ENCODE data around the gene DAPK1. TPM values are rescaled to one million over a fixed set of nuclear protein-coding genes. Genes with fewer than 3 reads are reported as not detected.

The DAPK1 gene
- polyA plus RNA-seq, 1 of the 3 experiments (the other 2 are of a cell fraction) = 0.61 TPM

- no peaks in the 10 kb centered on the region for H3K9me3 ChIP-seq
- H3K27ac ChIP-seq (ENCODE audit: low read depth in 2 of 2, low read length in 1 of 2) = peak overlapping the region in 1 of 2 experiments; percentile 81; a peak in 2 of 4 replicates
- no peaks in the 10 kb centered on the region for H3K36me3 ChIP-seq (replicated peaks in 1 of 2; ENCODE audit: control insufficient read depth in 1 of 2, insufficient read depth in 2 of 2, low read length in 1 of 2)
- ChIA-PET CTCF (interaction anchor here (0.7 to 1.5 kb wide), 3 partner anchors 11 to 91 kb away, joined by 3 to 4 read pairs (median 3); no protein-coding TSS in a partner anchor), POLR2A (interaction anchor here (1.0 kb wide), 1 partner anchor 17 kb away, joined by 6 read pairs; no protein-coding TSS in a partner anchor)
- H3K4me3 ChIP-seq (ENCODE audit: low read depth in 2 of 2, low read length in 1 of 2) = no peak overlapping the region
- H3K9me2 ChIP-seq = no peaks in the 10 kb centered on the region
- no peaks in the 10 kb centered on the region for H3F3A ChIP-seq (replicated peaks; ENCODE audit: insufficient read depth)
- H3K79me2 ChIP-seq (ENCODE audit: insufficient read depth) = no peaks in the 10 kb centered on the region
- H3K4me2 ChIP-seq = no peak overlapping the region
- DNase-seq = peak; percentile 41
- TF ChIP-seq MXI1 (IDR thresholded peaks at IDR 0.05; ENCODE audit: low read depth, low read length) (no peak), CHD2 (IDR thresholded peaks at IDR 0.05; ENCODE audit: low read length, partially characterized antibody) (no peak), ZBTB33 (IDR thresholded peaks at IDR 0.05; ENCODE audit: borderline replicate concordance, low read depth) (no peak), GATA2 (CRISPR knock-in tag; IDR thresholded peaks at IDR 0.05) (peak; percentile 80), RAD21 (IDR thresholded peaks at IDR 0.05; ENCODE audit: low read length) (peak; percentile 38)
- H3K4me1 ChIP-seq (ENCODE audit: control insufficient read depth in 1 of 2, insufficient read depth in 2 of 2, low read depth in 1 of 2, low read length in 1 of 2) = peaks cover 0 to 17% of the 10 kb centered on the region in 2 experiments; a peak in 1 of 4 replicates
- no peak overlapping the region for H3K9ac ChIP-seq
- no peaks in the 10 kb centered on the region for H3K27me3 ChIP-seq (ENCODE audit: insufficient read depth)
- no peak overlapping the region for H2AFZ ChIP-seq (ENCODE audit: low read depth)
- no peaks in the 10 kb centered on the region for H4K20me1 ChIP-seq (ENCODE audit: insufficient read depth)
These were observed 90.7 kb downstream of the DAPK1 start for GRCh38 chr9:87588339-87588738.

- H3K27ac ChIP-seq (ENCODE audit: low read depth in 2 of 2, low read length in 1 of 2) = no peak overlapping the region
- no peaks in the 10 kb centered on the region for H3F3A ChIP-seq (replicated peaks; ENCODE audit: insufficient read depth)
- ChIA-PET POLR2A (no interaction called here), CTCF (interaction anchor here (0.8 kb wide), 1 partner anchor 9 kb away, joined by 3 read pairs; no protein-coding TSS in a partner anchor)
- H3K4me1 ChIP-seq (ENCODE audit: control insufficient read depth in 1 of 2, insufficient read depth in 2 of 2, low read depth in 1 of 2, low read length in 1 of 2) = peaks cover 0 to 20% of the 10 kb centered on the region in 2 experiments; a peak in 1 of 4 replicates
- no peaks in the 10 kb centered on the region for H3K9me2 ChIP-seq
- DNase-seq = no peak
- H3K27me3 ChIP-seq (ENCODE audit: insufficient read depth) = no peaks in the 10 kb centered on the region
- no peak overlapping the region for H3K4me3 ChIP-seq (ENCODE audit: low read depth in 2 of 2, low read length in 1 of 2)
- H3K36me3 ChIP-seq (replicated peaks in 1 of 2; ENCODE audit: control insufficient read depth in 1 of 2, insufficient read depth in 2 of 2, low read length in 1 of 2) = no peaks in the 10 kb centered on the region
- no peak overlapping the region for H3K9ac ChIP-seq
- H2AFZ ChIP-seq (ENCODE audit: low read depth) = no peak overlapping the region
- TF ChIP-seq FOSL2 (IDR thresholded peaks at IDR 0.05; ENCODE audit: borderline replicate concordance, low read depth) (no peak), REST (IDR thresholded peaks at IDR 0.05; ENCODE audit: low read depth, low read length) (no peak), ELF1 (IDR thresholded peaks at IDR 0.05) (no peak), TEAD4 (IDR thresholded peaks at IDR 0.05; ENCODE audit: borderline replicate concordance, insufficient read depth) (no peak), CHD2 (IDR thresholded peaks at IDR 0.05; ENCODE audit: low read length, partially characterized antibody) (no peak), SMC3 (IDR thresholded peaks at IDR 0.05; ENCODE audit: low read depth, low read length) (no peak), CTCF (IDR thresholded peaks at IDR 0.05) (no peak), EP300 (IDR thresholded peaks at IDR 0.05; ENCODE audit: borderline replicate concordance in 1 of 2, low read depth in 1 of 2, low read length in 1 of 2) (no peak), POLR2AphosphoS5 (IDR thresholded peaks at IDR 0.05; ENCODE audit: low read depth, low read length) (no peak), USF1 (IDR thresholded peaks at IDR 0.05; ENCODE audit: borderline replicate concordance, low read depth) (no peak)
- H3K9me3 ChIP-seq = no peaks in the 10 kb centered on the region
- 40% methylated on average over 2 of the region's 2 CpGs for WGBS (ENCODE audit: low lambda C conversion rate)
- no peaks in the 10 kb centered on the region for H3K79me2 ChIP-seq (ENCODE audit: insufficient read depth)
- no peak overlapping the region for H3K4me2 ChIP-seq
- no peaks in the 10 kb centered on the region for H4K20me1 ChIP-seq (ENCODE audit: insufficient read depth)
These were observed 93.3 kb downstream of the DAPK1 start for GRCh38 chr9:87590996-87591395.

Measured in SK-N-SH (cell line).